ENCODE data around the gene HPSE2. TPM values are rescaled to one million over a fixed set of nuclear protein-coding genes. Genes with fewer than 3 reads are reported as not detected.
"Not testable (repeated sequence)": the region's sequence is repeated elsewhere in the genome, so short reads cannot be mapped to it uniquely, and the experiment has no call there.

Gene HPSE2
- total RNA-seq, 2 experiments from 2014 or later, result not detected

DNA sequence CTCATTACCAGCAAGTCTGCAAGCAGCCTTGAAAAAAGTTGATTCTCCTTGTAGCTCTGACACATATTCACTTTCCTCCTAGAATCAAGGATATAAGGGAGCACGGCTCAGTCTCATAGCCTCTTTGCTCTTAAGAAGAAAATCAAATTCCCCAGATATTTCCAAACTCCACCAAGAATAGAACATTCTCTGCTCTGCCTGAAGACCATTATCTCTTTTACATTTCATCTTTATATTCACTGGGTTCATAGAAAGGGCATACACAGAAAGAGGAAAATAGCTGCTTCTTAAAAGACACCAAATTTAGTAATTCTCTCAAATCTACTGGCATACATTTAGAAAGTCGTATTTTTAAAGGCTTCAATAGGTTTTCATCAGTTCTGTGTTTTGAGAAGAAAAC is 92.0 kb downstream of the HPSE2 start:
- ATAC-seq (no peak), DNase-seq (no peak)
- Mint-ChIP-seq H3K9me3 (ENCODE audit: low read depth) (no peaks in the 10 kb centered on the region), H3K4me1 (peaks cover 2% of the 10 kb centered on the region), H3K27ac (no peak overlapping the region), H3K36me3 (ENCODE audit: low read depth) (no peaks in the 10 kb centered on the region), H3K4me3 (no peak overlapping the region), H3K27me3 (no peaks in the 10 kb centered on the region)
- intact Hi-C loops (cut with DNase I, micrococcal nuclease), result no loop called here
- CTCF ChIA-PET, result no interaction called here
- POLR2A ChIA-PET, result no interaction called here

DNA sequence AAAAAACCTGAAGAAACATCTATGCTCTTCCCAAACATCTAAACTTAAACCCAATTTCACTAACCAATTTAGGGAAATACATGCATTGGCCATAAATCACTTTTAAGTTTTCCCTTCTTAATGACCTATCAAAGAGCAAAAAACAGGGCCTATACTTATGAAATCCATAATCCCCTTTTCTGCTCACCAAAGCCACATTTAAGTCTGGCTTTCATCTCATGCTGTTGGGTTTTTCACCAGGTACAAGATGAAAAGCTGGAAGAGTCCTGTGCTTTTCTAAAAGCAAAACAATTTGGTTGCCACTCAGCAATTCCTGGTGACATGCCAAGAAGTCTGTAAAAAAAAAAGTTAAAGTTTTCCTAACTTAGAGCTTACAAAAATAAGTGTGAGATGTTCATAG is 92.6 kb downstream of the HPSE2 start:
- H3K27me3 Mint-ChIP-seq, result no peaks in the 10 kb centered on the region
- H3K4me1 Mint-ChIP-seq, result peaks cover 2% of the 10 kb centered on the region
- no peak overlapping the region for H3K27ac Mint-ChIP-seq
- no peak overlapping the region for H3K4me3 Mint-ChIP-seq
- ATAC-seq (no peak), DNase-seq (no peak)
- CTCF ChIA-PET, result no interaction called here
- no peaks in the 10 kb centered on the region for H3K9me3 Mint-ChIP-seq (ENCODE audit: low read depth)
- H3K36me3 Mint-ChIP-seq (ENCODE audit: low read depth), result no peaks in the 10 kb centered on the region
- POLR2A ChIA-PET, result no interaction called here
- intact Hi-C loops (cut with DNase I, micrococcal nuclease), result no loop called here

DNA sequence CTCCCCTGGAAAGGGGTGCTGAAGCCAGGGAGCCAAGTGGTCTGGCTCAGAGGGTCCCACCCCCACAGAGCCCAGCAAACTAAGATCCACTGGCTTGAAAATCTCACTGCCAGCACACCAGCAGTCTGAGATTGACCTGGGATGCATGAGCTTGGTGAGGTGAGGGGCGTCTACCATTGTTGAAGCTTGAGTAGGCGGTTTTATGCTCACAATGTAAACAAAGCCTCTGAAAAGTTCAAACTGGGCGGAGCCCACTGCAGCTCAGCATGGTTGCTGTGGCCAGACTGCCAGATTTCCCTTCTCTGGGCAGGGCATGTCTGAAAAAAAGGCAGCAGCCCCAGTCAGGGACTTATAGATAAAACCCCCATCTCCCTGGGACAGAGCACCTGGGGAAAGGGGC is 102.8 kb downstream of the HPSE2 start:
- POLR2A ChIA-PET; ATAC-seq; CTCF ChIA-PET; H3K4me3 Mint-ChIP-seq; intact Hi-C loops (cut with DNase I, micrococcal nuclease); H3K27ac Mint-ChIP-seq; DNase-seq; H3K27me3 Mint-ChIP-seq; H3K9me3 Mint-ChIP-seq (ENCODE audit: low read depth); H3K4me1 Mint-ChIP-seq; H3K36me3 Mint-ChIP-seq (ENCODE audit: low read depth): not testable (repeated sequence)

DNA sequence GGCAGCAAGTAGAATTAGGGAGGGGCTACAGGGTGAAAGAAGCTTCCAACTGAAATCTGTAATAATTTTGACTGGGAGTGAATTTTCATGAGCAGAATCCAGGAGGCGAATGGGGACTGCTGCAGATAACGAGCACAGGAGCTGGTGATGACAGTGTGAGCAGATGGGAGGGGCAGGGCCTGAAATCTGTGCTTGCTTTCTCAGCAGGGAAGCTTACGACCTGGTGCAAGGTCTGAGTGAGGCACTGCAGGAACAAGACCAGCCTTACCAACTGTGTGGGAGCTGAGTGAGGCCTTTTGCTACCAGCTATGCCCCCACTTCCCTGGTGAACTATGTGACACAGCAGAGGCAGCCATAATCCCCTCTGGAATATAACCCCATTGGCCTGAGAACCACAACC is 109.8 kb downstream of the HPSE2 start:
- no peak overlapping the region for H3K4me3 Mint-ChIP-seq
- DNase-seq (no peak), ATAC-seq (no peak)
- H3K9me3 Mint-ChIP-seq (ENCODE audit: low read depth), result peaks cover 3% of the 10 kb centered on the region
- no peak overlapping the region for H3K27ac Mint-ChIP-seq
- intact Hi-C loops (cut with DNase I, micrococcal nuclease), result no loop called here
- ChIA-PET POLR2A (no interaction called here), CTCF (no interaction called here)
- H3K27me3 Mint-ChIP-seq, result no peaks in the 10 kb centered on the region
- H3K4me1 Mint-ChIP-seq, result no peaks in the 10 kb centered on the region
- H3K36me3 Mint-ChIP-seq (ENCODE audit: low read depth), result no peaks in the 10 kb centered on the region

DNA sequence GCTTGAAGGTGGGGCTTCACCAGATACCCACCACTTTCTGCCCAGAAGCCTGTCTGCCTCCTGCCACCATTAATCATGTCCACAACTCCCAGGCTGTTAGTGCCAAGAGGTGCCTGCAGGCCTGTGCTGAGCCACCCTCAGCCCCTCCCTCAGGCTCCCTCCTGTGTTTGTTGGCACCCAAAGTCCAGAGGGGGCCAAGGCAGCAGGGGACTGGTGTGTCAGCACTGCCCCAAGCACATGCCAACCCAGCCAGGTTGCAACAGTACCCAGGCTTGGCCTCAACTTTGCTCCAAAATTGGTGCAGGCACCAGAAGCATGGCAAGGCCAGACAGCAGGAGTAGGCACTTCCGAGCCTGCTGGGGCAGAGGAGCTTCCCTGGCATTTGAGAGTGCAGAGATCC is 111.3 kb downstream of the HPSE2 start:
- Mint-ChIP-seq H3K36me3 (ENCODE audit: low read depth) (no peaks in the 10 kb centered on the region), H3K4me3 (no peak overlapping the region), H3K27ac (no peak overlapping the region), H3K27me3 (no peaks in the 10 kb centered on the region), H3K9me3 (ENCODE audit: low read depth) (peaks cover 3% of the 10 kb centered on the region), H3K4me1 (no peaks in the 10 kb centered on the region)
- ChIA-PET CTCF (interaction anchor here (0.6 kb wide), 1 partner anchor 24 kb away, joined by 4 read pairs; no protein-coding TSS in a partner anchor), POLR2A (no interaction called here)
- no peak for DNase-seq
- ATAC-seq, result no peak
- intact Hi-C loops (cut with DNase I, micrococcal nuclease), result no loop called here

DNA sequence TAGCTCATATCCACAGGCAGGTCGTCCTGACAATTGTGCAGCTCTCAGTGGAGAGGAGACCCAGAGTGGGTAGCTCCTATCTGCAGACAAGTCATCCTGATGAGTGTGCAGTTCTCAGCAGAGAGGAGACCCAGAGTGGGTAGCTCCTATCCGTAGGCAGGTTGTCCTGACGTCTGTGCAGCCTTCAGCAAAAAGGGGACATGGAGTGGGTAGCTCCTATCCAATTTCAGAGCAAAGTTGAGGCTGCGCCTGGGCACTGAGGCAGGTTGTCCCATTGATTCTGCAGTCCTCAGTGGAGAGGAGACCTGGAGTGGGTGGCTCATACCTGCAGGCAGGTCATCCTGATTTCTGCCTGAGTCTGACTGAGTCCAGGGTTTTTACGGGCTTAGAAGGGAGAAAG is 111.8 kb downstream of the HPSE2 start:
- H3K9me3 Mint-ChIP-seq (ENCODE audit: low read depth), result peaks cover 3% of the 10 kb centered on the region
- intact Hi-C loops (cut with DNase I, micrococcal nuclease), result no loop called here

DNA sequence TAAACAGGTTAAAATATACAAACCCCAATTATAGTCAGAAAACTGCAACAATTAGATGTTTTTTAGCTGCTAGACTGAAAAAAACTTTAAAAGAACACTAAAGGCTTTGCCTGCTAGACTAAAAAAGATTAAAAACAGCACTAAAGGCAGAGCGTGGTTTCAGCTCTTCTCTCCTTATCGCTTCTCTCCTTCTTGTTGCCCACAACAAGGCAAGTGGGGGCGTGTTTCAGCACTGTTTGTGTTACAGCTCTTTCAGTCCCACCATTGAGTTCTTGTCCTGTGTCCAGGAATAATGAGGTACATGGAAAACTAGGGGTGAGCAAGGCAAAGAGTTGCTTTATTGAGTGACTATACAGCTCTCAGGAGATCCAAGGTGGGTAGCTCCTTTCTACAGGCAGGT is 112.3 kb downstream of the HPSE2 start:
- intact Hi-C loops (cut with DNase I, micrococcal nuclease), result no loop called here
- DNase-seq, result no peak
- no peaks in the 10 kb centered on the region for H3K36me3 Mint-ChIP-seq (ENCODE audit: low read depth)
- H3K27me3 Mint-ChIP-seq, result no peaks in the 10 kb centered on the region
- no peak overlapping the region for H3K27ac Mint-ChIP-seq
- no peak for ATAC-seq
- no peak overlapping the region for H3K4me3 Mint-ChIP-seq
- peaks cover 3% of the 10 kb centered on the region for H3K9me3 Mint-ChIP-seq (ENCODE audit: low read depth)
- POLR2A ChIA-PET, result no interaction called here
- CTCF ChIA-PET, result no interaction called here
- no peaks in the 10 kb centered on the region for H3K4me1 Mint-ChIP-seq

More for the DNA sequence above, 111.8 kb downstream of the HPSE2 start:
- Mint-ChIP-seq H3K27ac (no peak overlapping the region), H3K4me1 (no peaks in the 10 kb centered on the region), H3K27me3 (no peaks in the 10 kb centered on the region), H3K4me3 (no peak overlapping the region), H3K36me3 (ENCODE audit: low read depth) (no peaks in the 10 kb centered on the region)
- DNase-seq, result no peak
- POLR2A ChIA-PET, result no interaction called here
- ATAC-seq, result no peak
- CTCF ChIA-PET, result no interaction called here

DNA sequence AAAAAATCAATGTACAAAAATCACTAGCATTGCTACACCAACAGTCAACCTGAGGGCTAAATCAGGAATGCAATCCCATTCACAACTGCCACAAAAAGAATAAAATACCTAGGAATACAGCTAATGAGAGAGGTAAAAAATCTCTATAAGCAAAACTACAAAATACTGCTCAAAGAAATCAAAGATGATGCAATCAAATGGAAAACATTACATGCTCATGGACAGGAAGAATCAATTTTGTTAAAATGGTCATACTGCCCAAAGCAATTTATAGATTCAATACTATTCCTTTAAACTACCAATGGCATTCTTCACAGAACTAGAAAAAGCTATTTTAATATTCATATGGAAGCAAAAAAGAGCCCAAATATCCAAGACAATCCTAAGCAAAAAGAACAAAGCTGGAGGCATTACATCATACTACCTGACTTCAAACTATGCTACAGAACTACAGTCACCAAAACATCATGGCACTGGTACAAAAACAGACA is 116.3 kb downstream of the HPSE2 start:
- intact Hi-C loops (cut with DNase I, micrococcal nuclease), result no loop called here
- no peak for ATAC-seq
- Mint-ChIP-seq H3K27ac (no peak overlapping the region), H3K4me1 (no peaks in the 10 kb centered on the region), H3K27me3 (no peaks in the 10 kb centered on the region), H3K9me3 (ENCODE audit: low read depth) (no peaks in the 10 kb centered on the region), H3K4me3 (no peak overlapping the region), H3K36me3 (ENCODE audit: low read depth) (no peaks in the 10 kb centered on the region)
- POLR2A ChIA-PET, result no interaction called here
- no peak for DNase-seq
- CTCF ChIA-PET, result no interaction called here

DNA sequence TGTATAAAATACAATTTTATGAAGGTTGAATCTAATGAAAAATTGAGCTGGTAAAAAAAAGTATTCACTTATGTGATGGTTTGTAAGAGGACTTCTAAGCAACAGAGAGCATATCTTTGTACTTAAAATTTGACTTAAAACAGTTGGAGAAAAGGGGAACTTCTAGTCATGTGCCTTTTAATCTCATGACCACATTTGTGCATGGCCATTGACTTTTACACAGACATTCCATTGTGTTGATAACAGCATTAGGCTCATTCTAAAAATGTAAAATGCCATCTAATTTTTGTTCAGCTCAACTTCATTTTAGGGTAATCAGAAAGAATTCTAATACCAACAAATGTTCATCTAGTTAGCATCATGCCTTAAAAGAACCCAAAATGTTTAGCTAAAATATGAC is 119.9 kb downstream of the HPSE2 start:
- CTCF ChIA-PET, result interaction anchor here (0.9 kb wide), 1 partner anchor 131 kb away, joined by 3 read pairs; no protein-coding TSS in a partner anchor
- intact Hi-C loops (cut with DNase I, micrococcal nuclease), result no loop called here
- ATAC-seq (no peak), DNase-seq (no peak)
- POLR2A ChIA-PET, result no interaction called here
- Mint-ChIP-seq H3K4me3 (no peak overlapping the region), H3K36me3 (ENCODE audit: low read depth) (no peaks in the 10 kb centered on the region), H3K4me1 (no peaks in the 10 kb centered on the region), H3K27ac (no peak overlapping the region), H3K27me3 (no peaks in the 10 kb centered on the region), H3K9me3 (ENCODE audit: low read depth) (no peaks in the 10 kb centered on the region)

DNA sequence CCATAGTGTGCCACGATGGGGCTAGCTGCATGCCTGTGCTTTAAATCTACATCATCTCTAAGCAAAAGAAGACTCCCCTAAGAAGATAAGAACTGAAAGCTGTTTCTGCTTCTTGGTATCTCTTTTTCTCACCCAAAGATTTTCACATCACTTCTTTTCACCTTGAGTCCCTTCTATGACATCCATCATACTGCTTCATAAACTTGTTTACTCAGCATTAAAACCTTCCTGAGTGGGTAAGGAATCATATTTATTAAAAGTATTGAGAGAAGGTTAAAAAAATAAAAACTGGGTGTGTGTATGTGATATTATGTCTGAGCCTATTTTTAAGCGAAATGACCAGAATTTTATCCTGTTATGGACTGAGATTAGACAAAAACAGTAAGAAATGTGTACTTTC is 150.3 kb downstream of the HPSE2 start:
- intact Hi-C loops (cut with DNase I, micrococcal nuclease), result no loop called here
- no peaks in the 10 kb centered on the region for H3K4me1 Mint-ChIP-seq
- no peak overlapping the region for H3K4me3 Mint-ChIP-seq
- DNase-seq (no peak), ATAC-seq (no peak)
- no peak overlapping the region for H3K27ac Mint-ChIP-seq
- peaks cover 2% of the 10 kb centered on the region for H3K9me3 Mint-ChIP-seq (ENCODE audit: low read depth)
- ChIA-PET POLR2A (no interaction called here), CTCF (interaction anchor here (1.1 kb wide), 1 partner anchor 9 kb away, joined by 3 read pairs; no protein-coding TSS in a partner anchor)
- H3K36me3 Mint-ChIP-seq (ENCODE audit: low read depth), result no peaks in the 10 kb centered on the region
- no peaks in the 10 kb centered on the region for H3K27me3 Mint-ChIP-seq

DNA sequence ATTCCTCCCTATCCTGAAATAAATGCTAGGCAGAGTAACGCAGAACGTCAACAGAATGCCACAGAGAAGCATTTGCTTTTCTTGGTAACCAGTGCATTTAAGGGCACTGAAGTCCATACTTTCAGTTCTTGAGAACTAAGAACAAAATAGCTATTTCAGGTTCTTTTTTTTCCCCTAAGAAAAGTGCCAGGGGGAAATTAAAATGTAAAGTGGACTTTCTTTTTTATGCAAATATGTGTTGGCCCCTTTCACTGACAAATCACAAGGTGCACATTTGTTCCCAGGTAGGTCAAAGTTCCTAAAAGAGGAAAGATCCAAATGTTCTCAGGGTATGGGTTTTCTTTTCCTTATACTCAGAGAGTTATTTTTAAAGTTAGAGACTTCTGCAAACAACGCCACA is 151.5 kb downstream of the HPSE2 start:
- H3K27me3 Mint-ChIP-seq, result no peaks in the 10 kb centered on the region
- peaks cover 2% of the 10 kb centered on the region for H3K9me3 Mint-ChIP-seq (ENCODE audit: low read depth)
- H3K36me3 Mint-ChIP-seq (ENCODE audit: low read depth), result no peaks in the 10 kb centered on the region
- intact Hi-C loops (cut with DNase I, micrococcal nuclease), result no loop called here
- no peak for ATAC-seq
- DNase-seq, result no peak
- no peaks in the 10 kb centered on the region for H3K4me1 Mint-ChIP-seq
- no peak overlapping the region for H3K27ac Mint-ChIP-seq
- ChIA-PET CTCF (interaction anchor here (1.1 kb wide), 1 partner anchor 10 kb away, joined by 3 read pairs; no protein-coding TSS in a partner anchor), POLR2A (no interaction called here)
- H3K4me3 Mint-ChIP-seq, result no peak overlapping the region

DNA sequence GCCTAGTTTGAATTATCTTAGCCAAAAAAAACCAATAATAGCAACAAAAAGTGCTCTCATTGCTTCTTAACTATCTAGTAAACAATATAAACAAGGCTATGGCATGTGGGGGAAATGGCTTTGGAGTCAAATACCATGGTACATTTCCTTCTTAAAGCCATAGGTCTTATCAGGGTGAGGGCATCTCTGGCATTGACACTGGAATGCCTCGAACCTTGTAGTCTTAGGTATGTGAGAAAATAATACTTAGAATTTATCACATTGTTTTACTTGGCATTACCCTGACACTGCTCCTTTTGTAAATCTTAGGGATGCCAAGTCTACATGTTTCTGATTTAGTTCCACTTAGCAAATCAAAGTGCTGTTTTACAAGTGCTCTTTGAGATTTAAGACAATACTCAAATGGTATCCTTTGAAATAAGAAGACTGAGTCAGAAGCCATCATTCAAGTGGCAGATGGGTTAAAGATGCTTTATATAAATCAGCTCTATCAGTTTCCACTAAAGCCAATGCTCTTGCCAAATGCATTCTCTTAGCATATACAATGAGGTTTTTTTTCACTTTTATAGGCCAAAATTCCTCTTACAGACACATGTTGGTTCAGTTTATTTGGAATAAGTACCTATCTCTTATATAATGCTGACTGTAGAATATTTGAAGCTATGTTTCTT is 155.2 kb downstream of the HPSE2 start:
- Mint-ChIP-seq H3K27ac (no peak overlapping the region), H3K4me1 (no peaks in the 10 kb centered on the region), H3K27me3 (no peaks in the 10 kb centered on the region), H3K9me3 (ENCODE audit: low read depth) (no peaks in the 10 kb centered on the region), H3K36me3 (ENCODE audit: low read depth) (no peaks in the 10 kb centered on the region), H3K4me3 (no peak overlapping the region)
- CTCF ChIA-PET, result no interaction called here
- DNase-seq (no peak), ATAC-seq (no peak)
- intact Hi-C loops (cut with DNase I, micrococcal nuclease), result no loop called here
- POLR2A ChIA-PET, result no interaction called here

DNA sequence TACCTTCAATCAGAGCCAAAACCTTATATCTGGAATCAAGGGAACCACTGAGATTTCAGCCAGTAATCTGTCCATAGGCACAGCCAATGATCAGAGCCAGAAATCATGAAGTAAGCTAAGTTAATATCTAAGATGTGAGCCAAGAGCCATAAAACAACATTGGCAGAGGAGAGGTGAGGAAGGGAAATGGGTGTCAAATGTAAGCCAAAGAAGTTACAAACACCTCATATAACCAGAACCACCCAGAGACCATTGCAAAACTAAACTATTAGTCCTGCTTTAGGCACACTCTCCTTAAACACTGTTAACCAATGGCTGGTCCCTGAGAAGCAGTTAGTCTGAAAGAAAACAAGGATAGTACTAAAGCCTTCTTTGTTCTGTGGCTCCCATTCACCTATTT is 173.1 kb downstream of the HPSE2 start:
- POLR2A ChIA-PET, result no interaction called here
- ATAC-seq (no peak), DNase-seq (no peak)
- intact Hi-C loops (cut with DNase I, micrococcal nuclease), result no loop called here
- H3K4me3 Mint-ChIP-seq, result no peak overlapping the region
- H3K4me1 Mint-ChIP-seq, result no peaks in the 10 kb centered on the region
- CTCF ChIA-PET, result no interaction called here
- no peaks in the 10 kb centered on the region for H3K36me3 Mint-ChIP-seq (ENCODE audit: low read depth)
- H3K27ac Mint-ChIP-seq, result no peak overlapping the region
- no peaks in the 10 kb centered on the region for H3K9me3 Mint-ChIP-seq (ENCODE audit: low read depth)
- no peaks in the 10 kb centered on the region for H3K27me3 Mint-ChIP-seq
